Muscle of back (tissue), 11 donors: Measurements from ENCODE around the gene HPCAL1. TPM values are rescaled to one million over a fixed set of nuclear protein-coding genes. Genes with fewer than 3 reads are reported as not detected.

Source experiments
- DNase-seq, 3 donors: peaks; one replicate each; pipeline versions ENCODE4 v3.0.0 to v3.0.0-alpha.2; 2013
- polyA plus RNA-seq, 10 donors: library from polyadenylated mRNA; unstranded; fragments of 120-200 nt; gene quantifications; one replicate each; pipeline ENCODE4 v1.2.1, GENCODE V29; 2013; ENCODE audit not compliant: insufficient read length in 10 of 10

The HPCAL1 gene
- polyA plus RNA-seq, 10 donors, result 19.9 to 39.4 (median 34.4) TPM

GRCh38 chr2:10368491-10369231 is 66.0 kb downstream of the HPCAL1 start:
- no peak for DNase-seq

- no peak for DNase-seq
Observed at GRCh38 chr2:10369269-10370255, 66.9 kb downstream of the HPCAL1 start.

- DNase-seq, result no peak
Observed at GRCh38 chr2:10370390-10370789, 67.7 kb downstream of the HPCAL1 start.

- no peak for DNase-seq
Observed at GRCh38 chr2:10370895-10371294, 68.2 kb downstream of the HPCAL1 start.

- no peak for DNase-seq
Observed at GRCh38 chr2:10371441-10372196, 68.9 kb downstream of the HPCAL1 start.

GRCh38 chr2:10372203-10372861 is 69.6 kb downstream of the HPCAL1 start:
- no peak for DNase-seq

GRCh38 chr2:10372862-10373240 is 70.1 kb downstream of the HPCAL1 start:
- no peak for DNase-seq

GRCh38 chr2:10373931-10374330 is 71.2 kb downstream of the HPCAL1 start:
- no peak for DNase-seq

- DNase-seq, result no peak
Observed at GRCh38 chr2:10374362-10374943, 71.7 kb downstream of the HPCAL1 start.

- DNase-seq, result no peak
Observed at GRCh38 chr2:10375570-10376281, 73.0 kb downstream of the HPCAL1 start.

- no peak for DNase-seq
Observed at GRCh38 chr2:10377052-10377746, 74.5 kb downstream of the HPCAL1 start.

- no peak for DNase-seq
Observed at GRCh38 chr2:10377747-10378085, 75.0 kb downstream of the HPCAL1 start.

- DNase-seq, result no peak
Observed at GRCh38 chr2:10378189-10378588, 75.5 kb downstream of the HPCAL1 start.

- DNase-seq, result no peak
Observed at GRCh38 chr2:10380048-10380926, 77.6 kb downstream of the HPCAL1 start.

- no peak for DNase-seq
Observed at GRCh38 chr2:10381997-10382353, 79.3 kb downstream of the HPCAL1 start.

- no peak for DNase-seq
Observed at GRCh38 chr2:10382354-10383061, 79.8 kb downstream of the HPCAL1 start.

- no peak for DNase-seq
Observed at GRCh38 chr2:10383960-10384734, 81.4 kb downstream of the HPCAL1 start.
